ENCODE results near the gene ALOXE3.
A peak's percentile ranks its signal among the peaks of the same experiment; 100 is the strongest.

The ALOXE3 gene

GRCh38 chr17:8141741-8142140 is 23.4 kb upstream of the ALOXE3 start:
- DNase-seq (ENCODE audit: low read depth) = no peak

- DNase-seq (ENCODE audit: low read depth) = no peak
Observed at GRCh38 chr17:8141045-8141444, 22.7 kb upstream of the ALOXE3 start.

GRCh38 chr17:8140065-8141029 is 22.0 kb upstream of the ALOXE3 start:
- no peak for DNase-seq (ENCODE audit: low read depth)

- peak; percentile 89 for DNase-seq (ENCODE audit: low read depth)
Observed at GRCh38 chr17:8138672-8139371, 20.5 kb upstream of the ALOXE3 start.

- DNase-seq (ENCODE audit: low read depth) = no peak
Observed at GRCh38 chr17:8138374-8138671, 20.0 kb upstream of the ALOXE3 start.

- no peak for DNase-seq (ENCODE audit: low read depth)
Observed at GRCh38 chr17:8137645-8138373, 19.5 kb upstream of the ALOXE3 start.

GRCh38 chr17:8133941-8134340 is 15.6 kb upstream of the ALOXE3 start:
- no peak for DNase-seq (ENCODE audit: low read depth)

GRCh38 chr17:8133399-8133798 is 15.1 kb upstream of the ALOXE3 start:
- no peak for DNase-seq (ENCODE audit: low read depth)

GRCh38 chr17:8131844-8132441 is 13.6 kb upstream of the ALOXE3 start:
- no peak for DNase-seq (ENCODE audit: low read depth)

GRCh38 chr17:8128125-8128784 is 9.9 kb upstream of the ALOXE3 start:
- no peak for DNase-seq (ENCODE audit: low read depth)

- no peak for DNase-seq (ENCODE audit: low read depth)
Observed at GRCh38 chr17:8126491-8127066, 8.3 kb upstream of the ALOXE3 start.

- no peak for DNase-seq (ENCODE audit: low read depth)
Observed at GRCh38 chr17:8125947-8126490, 7.7 kb upstream of the ALOXE3 start.

GRCh38 chr17:8125154-8125946 is 7.0 kb upstream of the ALOXE3 start:
- DNase-seq (ENCODE audit: low read depth) = peak; percentile 83

- no peak for DNase-seq (ENCODE audit: low read depth)
Observed at GRCh38 chr17:8124350-8125153, 6.2 kb upstream of the ALOXE3 start.

GRCh38 chr17:8123695-8124349 is 5.5 kb upstream of the ALOXE3 start, which contains the start of gene HES7:
HES7 (minus strand) TSS chr17:8124106; CDS start chr17:8124084, 22 bp downstream.
- DNase-seq (ENCODE audit: low read depth) = no peak

- no peak for DNase-seq (ENCODE audit: low read depth)
Observed at GRCh38 chr17:8122924-8123694, 4.8 kb upstream of the ALOXE3 start.

- no peak for DNase-seq (ENCODE audit: low read depth)
Observed at GRCh38 chr17:8122422-8122923, 4.2 kb upstream of the ALOXE3 start.

All from stimulated activated CD8-positive, alpha-beta memory T cell treated with anti-CD3 and anti-CD28 coated beads, Interleukin-12 subunit alpha, Interleukin-12 subunit beta, amount 100 ng/mL, for 1 hour (primary cell).